Measurements from ENCODE around the gene NEK7. TPM values are rescaled to one million over a fixed set of nuclear protein-coding genes. Genes with fewer than 3 reads are reported as not detected.

The NEK7 gene
- total RNA-seq, 1 experiment from 2014 or later: 192 TPM

- no peak for DNase-seq (ENCODE audit: low read depth)
Measured at GRCh38 chr1:198255784-198256183, 99.0 kb downstream of the NEK7 start.

GRCh38 chr1:198258491-198258890, 101.7 kb downstream of the NEK7 start:
- DNase-seq (ENCODE audit: low read depth): peak; percentile 90

- DNase-seq (ENCODE audit: low read depth): no peak
Measured at GRCh38 chr1:198259333-198260074, 102.7 kb downstream of the NEK7 start.

GRCh38 chr1:198261886-198262285, 105.1 kb downstream of the NEK7 start:
- DNase-seq (ENCODE audit: low read depth): no peak

GRCh38 chr1:198263186-198263585, 106.4 kb downstream of the NEK7 start:
- DNase-seq (ENCODE audit: low read depth): no peak

GRCh38 chr1:198264282-198264681, 107.5 kb downstream of the NEK7 start:
- no peak for DNase-seq (ENCODE audit: low read depth)

GRCh38 chr1:198265073-198265661, 108.4 kb downstream of the NEK7 start:
- DNase-seq (ENCODE audit: low read depth): peak; percentile 90

GRCh38 chr1:198267056-198267455, 110.3 kb downstream of the NEK7 start:
- DNase-seq (ENCODE audit: low read depth): no peak

- DNase-seq (ENCODE audit: low read depth): peak; percentile 91
Measured at GRCh38 chr1:198267921-198268320, 111.1 kb downstream of the NEK7 start.

GRCh38 chr1:198268784-198269645, 112.2 kb downstream of the NEK7 start:
- DNase-seq (ENCODE audit: low read depth): no peak

GRCh38 chr1:198269646-198269940, 112.8 kb downstream of the NEK7 start:
- DNase-seq (ENCODE audit: low read depth): no peak

GRCh38 chr1:198270273-198270828, 113.6 kb downstream of the NEK7 start:
- DNase-seq (ENCODE audit: low read depth): no peak

- DNase-seq (ENCODE audit: low read depth): no peak
Measured at GRCh38 chr1:198271467-198271866, 114.7 kb downstream of the NEK7 start.

GRCh38 chr1:198272492-198272891, 115.7 kb downstream of the NEK7 start:
- peak; percentile 32 for DNase-seq (ENCODE audit: low read depth)

- DNase-seq (ENCODE audit: low read depth): no peak
Measured at GRCh38 chr1:198273748-198274295, 117.0 kb downstream of the NEK7 start.

- DNase-seq (ENCODE audit: low read depth): no peak
Measured at GRCh38 chr1:198275597-198275996, 118.8 kb downstream of the NEK7 start.

- DNase-seq (ENCODE audit: low read depth): no peak
Measured at GRCh38 chr1:198276241-198276640, 119.4 kb downstream of the NEK7 start.

GRCh38 chr1:198278943-198279342, 122.1 kb downstream of the NEK7 start:
- peak; percentile 66 for DNase-seq (ENCODE audit: low read depth)

GRCh38 chr1:198280080-198280479, 123.3 kb downstream of the NEK7 start:
- DNase-seq (ENCODE audit: low read depth): no peak

- no peak for DNase-seq (ENCODE audit: low read depth)
Measured at GRCh38 chr1:198281911-198282310, 125.1 kb downstream of the NEK7 start.

- DNase-seq (ENCODE audit: low read depth): peak; percentile 56
Measured at GRCh38 chr1:198283222-198283621, 126.4 kb downstream of the NEK7 start.

GRCh38 chr1:198287916-198288315, 131.1 kb downstream of the NEK7 start:
- no peak for DNase-seq (ENCODE audit: low read depth)
